GM23338 (cell line): ENCODE data around the gene CARMIL1. TPM values are rescaled to one million over a fixed set of nuclear protein-coding genes. Genes with fewer than 3 reads are reported as not detected.

ENCODE experiments used
- ATAC-seq: fragments of 200-7000 bp; cut with Tn5 transposase; 3 replicates; pipeline ENCODE4 v1.9.1; 2020
- DNase-seq: peaks from one replicate; pipeline ENCODE4 v3.0.0-alpha.2; 2015; ENCODE audit warnings: low spot score
- H2AFZ ChIP-seq: fragments of 200-600 bp; sonication (generic); 2 replicates; pipeline ENCODE4 v1.8.0; 2016; ENCODE audit warnings: antibody characterized with exemption, mild to moderate bottlenecking, moderate library complexity
- H3F3A ChIP-seq: fragments of 200-600 bp; sonication (generic); replicated peaks from 2 replicates; pipeline ENCODE4 v1.8.0; 2017; ENCODE audit warnings: antibody characterized with exemption, mixed run types, low read depth
- H3K27ac ChIP-seq: fragments of 200-600 bp; sonication (generic); 2 replicates; pipeline ENCODE4 v1.6.1; 2016; ENCODE audit warnings: low read depth
- H3K27me3 ChIP-seq: fragments of 200-600 bp; sonication (generic); 2 replicates; pipeline ENCODE4 v1.8.0; 2016; ENCODE audit warnings: mild to moderate bottlenecking, mixed run types, moderate library complexity; ENCODE audit not compliant: insufficient read depth
- H3K36me3 ChIP-seq: fragments of 200-600 bp; sonication (generic); 2 replicates; pipeline ENCODE4 v1.8.0; 2016; ENCODE audit warnings: mild to moderate bottlenecking; ENCODE audit not compliant: insufficient read depth
- H3K4me1 ChIP-seq: fragments of 200-600 bp; sonication (generic); 2 replicates; pipeline ENCODE4 v1.8.0; 2016; ENCODE audit warnings: mild to moderate bottlenecking, moderate library complexity; ENCODE audit not compliant: insufficient read depth
- H3K4me2 ChIP-seq: fragments of 200-600 bp; sonication (generic); 2 replicates; pipeline ENCODE4 v1.7.1; 2017; ENCODE audit warnings: mixed run types
- H3K4me3 ChIP-seq: fragments of 200-600 bp; sonication (generic); 2 replicates; pipeline ENCODE4 v1.6.1; 2016; ENCODE audit warnings: mixed run types
- H3K79me2 ChIP-seq: fragments of 200-600 bp; sonication (generic); replicated peaks from 2 replicates; pipeline ENCODE4 v1.8.0; 2017; ENCODE audit warnings: mild to moderate bottlenecking; ENCODE audit not compliant: insufficient read depth
- H3K9me2 ChIP-seq: fragments of 200-600 bp; sonication (generic); 2 replicates; pipeline ENCODE4 v1.8.0; 2017; ENCODE audit not compliant: insufficient read depth
- H4K20me1 ChIP-seq: fragments of 200-600 bp; sonication (generic); replicated peaks from 2 replicates; pipeline ENCODE4 v1.8.0; 2017; ENCODE audit warnings: mild to moderate bottlenecking; ENCODE audit not compliant: insufficient read depth
- H3K27ac Mint-ChIP-seq: 2 replicates; pipeline ENCODE4 v1.8.0; 2020; ENCODE audit warnings: inconsistent platforms, mild to moderate bottlenecking, moderate library complexity, mixed read lengths
- H3K27me3 Mint-ChIP-seq: 3 replicates; pipeline ENCODE4 v1.8.0; 2022; ENCODE audit warnings: low read depth, mild to moderate bottlenecking, moderate library complexity, mixed read lengths, inconsistent platforms; ENCODE audit not compliant: insufficient read depth, poor library complexity
- H3K36me3 Mint-ChIP-seq: 3 replicates; pipeline ENCODE4 v1.8.0; 2021; ENCODE audit warnings: low read depth, mild to moderate bottlenecking, inconsistent platforms, moderate library complexity, mixed read lengths
- H3K4me1 Mint-ChIP-seq: 3 replicates; pipeline ENCODE4 v1.8.0; 2020; ENCODE audit warnings: mild to moderate bottlenecking, inconsistent platforms, mixed read lengths
- H3K4me3 Mint-ChIP-seq: 3 replicates; pipeline ENCODE4 v1.8.0; 2021; ENCODE audit warnings: moderate library complexity, mild to moderate bottlenecking, inconsistent platforms, mixed read lengths
- H3K9me3 Mint-ChIP-seq: 3 replicates; pipeline ENCODE4 v1.8.0; 2020; ENCODE audit warnings: moderate library complexity, mild to moderate bottlenecking, inconsistent platforms, mixed read lengths
- CREB1 ChIP-seq: fragments of 250-450 bp; sonication (Bioruptor Pico); IDR thresholded peaks from 2 replicates; pipeline ENCODE4 v1.5.0; 2020; ENCODE audit warnings: low read depth, mild to moderate bottlenecking, moderate library complexity
- EZH2 ChIP-seq: fragments of 200-600 bp; sonication (generic); IDR thresholded peaks from one replicate; pipeline ENCODE4 v1.8.0; 2017; ENCODE audit warnings: antibody characterized with exemption, mild to moderate bottlenecking, low read depth; ENCODE audit not compliant: unreplicated experiment
- EZH2phosphoT487 ChIP-seq: fragments of 200-600 bp; sonication (generic); IDR thresholded peaks from one replicate; pipeline ENCODE4 v1.8.1; 2018; ENCODE audit warnings: antibody characterized with exemption; ENCODE audit not compliant: unreplicated experiment
- JUNB ChIP-seq: IDR thresholded peaks from one replicate; pipeline ENCODE4 v1.6.1; 2016; ENCODE audit warnings: antibody characterized with exemption; ENCODE audit not compliant: unreplicated experiment
- NANOG ChIP-seq: IDR thresholded peaks from 2 replicates; pipeline ENCODE4 v1.6.1; 2016; ENCODE audit warnings: antibody characterized with exemption, borderline replicate concordance
- POLR2AphosphoS5 ChIP-seq: IDR thresholded peaks from 2 replicates; pipeline ENCODE4 v1.6.1; 2016; ENCODE audit warnings: antibody characterized with exemption, low read depth
- STAT1 ChIP-seq: IDR thresholded peaks from one replicate; pipeline ENCODE4 v1.6.1; 2016; ENCODE audit warnings: antibody characterized with exemption; ENCODE audit not compliant: unreplicated experiment
- ZNF114 ChIP-seq: fragments of 250-450 bp; sonication (Bioruptor Pico); IDR thresholded peaks from 2 replicates; pipeline ENCODE4 v1.5.0; 2020; ENCODE audit warnings: mild to moderate bottlenecking, moderate library complexity
- polyA plus RNA-seq: library from polyadenylated mRNA; unstranded; fragments of >200 nt; fragmentation: Nextera tagmentation; extraction: Ambion mirVana; gene quantifications from 2 replicates; pipeline ENCODE4 v1.2.1, GENCODE V29; 2016
- total RNA-seq: library from RNA; depleted of rRNA; stranded (reverse); fragments of >200 nt; shearing (Covaris generic); gene quantifications from 2 replicates; pipeline ENCODE4 v1.2.3, GENCODE V29; 2014
- TF ChIP-seq, protein P1 (sequence below): IDR thresholded peaks from one replicate; pipeline ENCODE4 v1.6.1; 2018; ENCODE audit warnings: antibody characterized with exemption; ENCODE audit not compliant: unreplicated experiment
- TF ChIP-seq, protein P2 (sequence below), 2 experiments: fragments of 200-600 bp in 1 of 2; sonication (generic) in 1 of 2; conservative IDR thresholded peaks; 2 replicates each; pipeline versions ENCODE4 v1.5.1 to v1.6.1; 2016 to 2017; ENCODE audit warnings: antibody characterized with exemption in 2 of 2, low read depth in 2 of 2, mild to moderate bottlenecking in 2 of 2, moderate library complexity in 1 of 2
- TF ChIP-seq, protein P3 (sequence below): fragments of 250-450 bp; sonication (Bioruptor Pico); IDR thresholded peaks from 2 replicates; pipeline ENCODE4 v1.5.0; 2020; ENCODE audit warnings: mild to moderate bottlenecking, moderate library complexity
- TF ChIP-seq, protein P4 (sequence below): IDR thresholded peaks from 2 replicates; pipeline ENCODE4 v1.6.1; 2016; ENCODE audit warnings: antibody characterized with exemption

CARMIL1 gene
- total and polyA plus RNA-seq, 2 experiments from 2014 or later = 43.2 to 66.9 TPM

DNA sequence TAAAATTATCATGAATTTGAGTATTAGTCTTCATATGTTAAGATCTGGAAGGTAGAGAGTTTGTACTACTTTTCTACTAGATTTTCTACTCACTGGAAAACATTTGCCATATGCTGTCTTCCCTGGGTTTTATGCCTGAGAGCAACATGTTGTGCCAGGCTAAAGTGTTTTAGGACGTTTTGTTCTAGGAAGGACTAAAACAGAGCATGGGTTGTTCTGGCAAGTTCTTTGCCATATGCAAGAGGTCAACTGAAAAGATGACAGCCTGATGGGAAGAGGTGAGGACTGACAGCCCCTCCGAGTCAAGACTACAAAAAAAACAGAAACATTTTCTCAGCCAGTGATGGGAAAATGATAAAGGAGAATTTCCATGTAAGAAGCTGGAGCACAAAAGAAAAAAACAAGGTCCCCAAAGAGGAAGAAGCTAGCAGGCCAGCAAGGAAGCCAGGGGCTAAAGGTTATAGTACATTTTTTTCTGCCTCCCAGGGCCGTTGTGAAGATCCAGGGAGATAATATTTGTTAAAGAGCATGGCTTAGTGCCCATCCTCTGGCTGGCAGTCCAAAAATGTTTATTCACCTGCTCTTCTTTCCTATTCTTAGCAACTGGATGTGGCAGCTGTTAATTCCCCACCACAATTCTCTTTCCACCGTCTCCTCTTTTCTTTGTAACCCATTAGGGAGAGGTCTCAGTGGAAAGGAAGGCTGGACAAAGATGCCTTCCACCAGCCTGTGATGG, 380.6 kb downstream of the CARMIL1 start (continued):
- TF ChIP-seq EZH2phosphoT487 = no peak
- TF ChIP-seq ZNF114 (CRISPR knock-in tag) = no peak
- no peak for TF ChIP-seq EZH2

DNA sequence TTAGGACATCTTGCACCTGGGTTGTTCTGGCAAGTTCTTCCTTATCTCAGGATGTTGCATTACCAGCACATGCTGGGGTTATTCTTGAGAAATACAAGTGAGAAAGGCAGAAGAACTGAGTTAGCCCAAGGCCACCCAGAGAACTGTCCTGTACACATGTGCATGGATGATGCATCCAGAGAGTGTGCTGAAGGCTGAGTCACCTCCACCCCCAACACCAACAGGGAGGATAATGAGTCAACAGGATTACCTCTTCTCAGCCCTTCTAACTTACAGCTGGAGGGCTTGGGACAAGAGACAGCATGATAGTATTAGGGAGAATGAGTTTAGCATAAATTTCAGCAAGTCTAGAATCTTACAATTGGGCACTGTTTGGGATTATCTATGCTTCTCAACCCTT, 381.3 kb downstream of the CARMIL1 start:
- H3K4me3 Mint-ChIP-seq = no peak overlapping the region
- H3K27ac Mint-ChIP-seq = no peak overlapping the region
- Histone ChIP-seq H2AFZ (no peak overlapping the region), H3K36me3 (no peaks in the 10 kb centered on the region), H3K4me3 (no peak overlapping the region), H3K4me1 (no peaks in the 10 kb centered on the region), H3K79me2 (no peaks in the 10 kb centered on the region), H3K4me2 (no peak overlapping the region), H3K9me2 (no peaks in the 10 kb centered on the region), H3K27me3 (no peaks in the 10 kb centered on the region), H3K27ac (no peak overlapping the region), H4K20me1 (no peaks in the 10 kb centered on the region), H3F3A (no peaks in the 10 kb centered on the region)
- no peaks in the 10 kb centered on the region for H3K27me3 Mint-ChIP-seq
- ATAC-seq (no peak), DNase-seq (no peak)
- H3K36me3 Mint-ChIP-seq = no peaks in the 10 kb centered on the region
- no peaks in the 10 kb centered on the region for H3K4me1 Mint-ChIP-seq
- H3K9me3 Mint-ChIP-seq = no peaks in the 10 kb centered on the region
- TF ChIP-seq ZNF114 (CRISPR knock-in tag) (no peak), NANOG (no peak), STAT1 (no peak), CREB1 (CRISPR knock-in tag) (no peak), EZH2 (no peak), POLR2AphosphoS5 (no peak), JUNB (no peak), EZH2phosphoT487 (no peak)
- TF ChIP-seq, protein P1, sequence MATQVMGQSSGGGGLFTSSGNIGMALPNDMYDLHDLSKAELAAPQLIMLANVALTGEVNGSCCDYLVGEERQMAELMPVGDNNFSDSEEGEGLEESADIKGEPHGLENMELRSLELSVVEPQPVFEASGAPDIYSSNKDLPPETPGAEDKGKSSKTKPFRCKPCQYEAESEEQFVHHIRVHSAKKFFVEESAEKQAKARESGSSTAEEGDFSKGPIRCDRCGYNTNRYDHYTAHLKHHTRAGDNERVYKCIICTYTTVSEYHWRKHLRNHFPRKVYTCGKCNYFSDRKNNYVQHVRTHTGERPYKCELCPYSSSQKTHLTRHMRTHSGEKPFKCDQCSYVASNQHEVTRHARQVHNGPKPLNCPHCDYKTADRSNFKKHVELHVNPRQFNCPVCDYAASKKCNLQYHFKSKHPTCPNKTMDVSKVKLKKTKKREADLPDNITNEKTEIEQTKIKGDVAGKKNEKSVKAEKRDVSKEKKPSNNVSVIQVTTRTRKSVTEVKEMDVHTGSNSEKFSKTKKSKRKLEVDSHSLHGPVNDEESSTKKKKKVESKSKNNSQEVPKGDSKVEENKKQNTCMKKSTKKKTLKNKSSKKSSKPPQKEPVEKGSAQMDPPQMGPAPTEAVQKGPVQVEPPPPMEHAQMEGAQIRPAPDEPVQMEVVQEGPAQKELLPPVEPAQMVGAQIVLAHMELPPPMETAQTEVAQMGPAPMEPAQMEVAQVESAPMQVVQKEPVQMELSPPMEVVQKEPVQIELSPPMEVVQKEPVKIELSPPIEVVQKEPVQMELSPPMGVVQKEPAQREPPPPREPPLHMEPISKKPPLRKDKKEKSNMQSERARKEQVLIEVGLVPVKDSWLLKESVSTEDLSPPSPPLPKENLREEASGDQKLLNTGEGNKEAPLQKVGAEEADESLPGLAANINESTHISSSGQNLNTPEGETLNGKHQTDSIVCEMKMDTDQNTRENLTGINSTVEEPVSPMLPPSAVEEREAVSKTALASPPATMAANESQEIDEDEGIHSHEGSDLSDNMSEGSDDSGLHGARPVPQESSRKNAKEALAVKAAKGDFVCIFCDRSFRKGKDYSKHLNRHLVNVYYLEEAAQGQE = no peak
- TF ChIP-seq, protein P2, sequence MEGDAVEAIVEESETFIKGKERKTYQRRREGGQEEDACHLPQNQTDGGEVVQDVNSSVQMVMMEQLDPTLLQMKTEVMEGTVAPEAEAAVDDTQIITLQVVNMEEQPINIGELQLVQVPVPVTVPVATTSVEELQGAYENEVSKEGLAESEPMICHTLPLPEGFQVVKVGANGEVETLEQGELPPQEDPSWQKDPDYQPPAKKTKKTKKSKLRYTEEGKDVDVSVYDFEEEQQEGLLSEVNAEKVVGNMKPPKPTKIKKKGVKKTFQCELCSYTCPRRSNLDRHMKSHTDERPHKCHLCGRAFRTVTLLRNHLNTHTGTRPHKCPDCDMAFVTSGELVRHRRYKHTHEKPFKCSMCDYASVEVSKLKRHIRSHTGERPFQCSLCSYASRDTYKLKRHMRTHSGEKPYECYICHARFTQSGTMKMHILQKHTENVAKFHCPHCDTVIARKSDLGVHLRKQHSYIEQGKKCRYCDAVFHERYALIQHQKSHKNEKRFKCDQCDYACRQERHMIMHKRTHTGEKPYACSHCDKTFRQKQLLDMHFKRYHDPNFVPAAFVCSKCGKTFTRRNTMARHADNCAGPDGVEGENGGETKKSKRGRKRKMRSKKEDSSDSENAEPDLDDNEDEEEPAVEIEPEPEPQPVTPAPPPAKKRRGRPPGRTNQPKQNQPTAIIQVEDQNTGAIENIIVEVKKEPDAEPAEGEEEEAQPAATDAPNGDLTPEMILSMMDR (conservative IDR thresholded peaks at IDR 0.05; ENCODE audit: low read depth in 2 of 2) = no peak
- TF ChIP-seq, protein P3, sequence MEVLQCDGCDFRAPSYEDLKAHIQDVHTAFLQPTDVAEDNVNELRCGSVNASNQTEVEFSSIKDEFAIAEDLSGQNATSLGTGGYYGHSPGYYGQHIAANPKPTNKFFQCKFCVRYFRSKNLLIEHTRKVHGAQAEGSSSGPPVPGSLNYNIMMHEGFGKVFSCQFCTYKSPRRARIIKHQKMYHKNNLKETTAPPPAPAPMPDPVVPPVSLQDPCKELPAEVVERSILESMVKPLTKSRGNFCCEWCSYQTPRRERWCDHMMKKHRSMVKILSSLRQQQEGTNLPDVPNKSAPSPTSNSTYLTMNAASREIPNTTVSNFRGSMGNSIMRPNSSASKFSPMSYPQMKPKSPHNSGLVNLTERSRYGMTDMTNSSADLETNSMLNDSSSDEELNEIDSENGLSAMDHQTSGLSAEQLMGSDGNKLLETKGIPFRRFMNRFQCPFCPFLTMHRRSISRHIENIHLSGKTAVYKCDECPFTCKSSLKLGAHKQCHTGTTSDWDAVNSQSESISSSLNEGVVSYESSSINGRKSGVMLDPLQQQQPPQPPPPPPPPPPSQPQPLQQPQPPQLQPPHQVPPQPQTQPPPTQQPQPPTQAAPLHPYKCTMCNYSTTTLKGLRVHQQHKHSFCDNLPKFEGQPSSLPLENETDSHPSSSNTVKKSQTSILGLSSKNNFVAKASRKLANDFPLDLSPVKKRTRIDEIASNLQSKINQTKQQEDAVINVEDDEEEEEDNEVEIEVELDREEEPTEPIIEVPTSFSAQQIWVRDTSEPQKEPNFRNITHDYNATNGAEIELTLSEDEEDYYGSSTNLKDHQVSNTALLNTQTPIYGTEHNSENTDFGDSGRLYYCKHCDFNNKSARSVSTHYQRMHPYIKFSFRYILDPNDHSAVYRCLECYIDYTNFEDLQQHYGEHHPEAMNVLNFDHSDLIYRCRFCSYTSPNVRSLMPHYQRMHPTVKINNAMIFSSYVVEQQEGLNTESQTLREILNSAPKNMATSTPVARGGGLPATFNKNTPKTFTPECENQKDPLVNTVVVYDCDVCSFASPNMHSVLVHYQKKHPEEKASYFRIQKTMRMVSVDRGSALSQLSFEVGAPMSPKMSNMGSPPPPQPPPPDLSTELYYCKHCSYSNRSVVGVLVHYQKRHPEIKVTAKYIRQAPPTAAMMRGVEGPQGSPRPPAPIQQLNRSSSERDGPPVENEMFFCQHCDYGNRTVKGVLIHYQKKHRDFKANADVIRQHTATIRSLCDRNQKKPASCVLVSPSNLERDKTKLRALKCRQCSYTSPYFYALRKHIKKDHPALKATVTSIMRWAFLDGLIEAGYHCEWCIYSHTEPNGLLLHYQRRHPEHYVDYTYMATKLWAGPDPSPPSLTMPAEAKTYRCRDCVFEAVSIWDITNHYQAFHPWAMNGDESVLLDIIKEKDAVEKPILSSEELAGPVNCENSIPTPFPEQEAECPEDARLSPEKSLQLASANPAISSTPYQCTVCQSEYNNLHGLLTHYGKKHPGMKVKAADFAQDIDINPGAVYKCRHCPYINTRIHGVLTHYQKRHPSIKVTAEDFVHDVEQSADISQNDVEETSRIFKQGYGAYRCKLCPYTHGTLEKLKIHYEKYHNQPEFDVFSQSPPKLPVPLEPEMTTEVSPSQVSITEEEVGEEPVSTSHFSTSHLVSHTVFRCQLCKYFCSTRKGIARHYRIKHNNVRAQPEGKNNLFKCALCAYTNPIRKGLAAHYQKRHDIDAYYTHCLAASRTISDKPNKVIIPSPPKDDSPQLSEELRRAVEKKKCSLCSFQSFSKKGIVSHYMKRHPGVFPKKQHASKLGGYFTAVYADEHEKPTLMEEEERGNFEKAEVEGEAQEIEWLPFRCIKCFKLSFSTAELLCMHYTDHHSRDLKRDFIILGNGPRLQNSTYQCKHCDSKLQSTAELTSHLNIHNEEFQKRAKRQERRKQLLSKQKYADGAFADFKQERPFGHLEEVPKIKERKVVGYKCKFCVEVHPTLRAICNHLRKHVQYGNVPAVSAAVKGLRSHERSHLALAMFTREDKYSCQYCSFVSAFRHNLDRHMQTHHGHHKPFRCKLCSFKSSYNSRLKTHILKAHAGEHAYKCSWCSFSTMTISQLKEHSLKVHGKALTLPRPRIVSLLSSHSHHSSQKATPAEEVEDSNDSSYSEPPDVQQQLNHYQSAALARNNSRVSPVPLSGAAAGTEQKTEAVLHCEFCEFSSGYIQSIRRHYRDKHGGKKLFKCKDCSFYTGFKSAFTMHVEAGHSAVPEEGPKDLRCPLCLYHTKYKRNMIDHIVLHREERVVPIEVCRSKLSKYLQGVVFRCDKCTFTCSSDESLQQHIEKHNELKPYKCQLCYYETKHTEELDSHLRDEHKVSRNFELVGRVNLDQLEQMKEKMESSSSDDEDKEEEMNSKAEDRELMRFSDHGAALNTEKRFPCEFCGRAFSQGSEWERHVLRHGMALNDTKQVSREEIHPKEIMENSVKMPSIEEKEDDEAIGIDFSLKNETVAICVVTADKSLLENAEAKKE (CRISPR knock-in tag) = no peak
- TF ChIP-seq, protein P4, sequence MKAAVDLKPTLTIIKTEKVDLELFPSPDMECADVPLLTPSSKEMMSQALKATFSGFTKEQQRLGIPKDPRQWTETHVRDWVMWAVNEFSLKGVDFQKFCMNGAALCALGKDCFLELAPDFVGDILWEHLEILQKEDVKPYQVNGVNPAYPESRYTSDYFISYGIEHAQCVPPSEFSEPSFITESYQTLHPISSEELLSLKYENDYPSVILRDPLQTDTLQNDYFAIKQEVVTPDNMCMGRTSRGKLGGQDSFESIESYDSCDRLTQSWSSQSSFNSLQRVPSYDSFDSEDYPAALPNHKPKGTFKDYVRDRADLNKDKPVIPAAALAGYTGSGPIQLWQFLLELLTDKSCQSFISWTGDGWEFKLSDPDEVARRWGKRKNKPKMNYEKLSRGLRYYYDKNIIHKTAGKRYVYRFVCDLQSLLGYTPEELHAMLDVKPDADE = no peak
